Calu3 (cell line): Measurements from ENCODE around the gene CALML6. TPM values are rescaled to one million over a fixed set of nuclear protein-coding genes. Genes with fewer than 3 reads are reported as not detected.
A peak's percentile ranks its signal among the peaks of the same experiment; 100 is the strongest.

ENCODE experiments used
- BruUV-seq: library from RNA; stranded (reverse); fragments of 400-500 nt; replicated peaks from 2 replicates; lab custom pipeline; 2021; lab: Mats Ljungman, UMichigan
- CTCF ChIA-PET: fragments of 300-600 bp; sonication (Branson Sonifier 250); formaldehyde crosslinking; loops from one replicate; lab custom pipeline; 2022; ENCODE audit warnings: antibody characterized with exemption; lab: Charles Lee
- DNase-seq: peaks from one replicate; pipeline ENCODE4 v3.0.0; 2022
- H3K27ac Mint-ChIP-seq: one replicate; pipeline ENCODE4 v1.8.0; 2022; ENCODE audit warnings: mixed read lengths; ENCODE audit not compliant: unreplicated experiment
- H3K27me3 Mint-ChIP-seq: one replicate; pipeline ENCODE4 v1.8.0; 2022; ENCODE audit warnings: mixed read lengths; ENCODE audit not compliant: unreplicated experiment
- H3K36me3 Mint-ChIP-seq: one replicate; pipeline ENCODE4 v1.8.0; 2022; ENCODE audit warnings: mild to moderate bottlenecking, moderate library complexity, mixed read lengths; ENCODE audit not compliant: insufficient read depth, unreplicated experiment
- H3K4me1 Mint-ChIP-seq: one replicate; pipeline ENCODE4 v1.8.0; 2022; ENCODE audit warnings: mild to moderate bottlenecking, low read depth, mixed read lengths; ENCODE audit not compliant: unreplicated experiment
- H3K4me3 Mint-ChIP-seq: one replicate; pipeline ENCODE4 v1.8.0; 2022; ENCODE audit warnings: mild to moderate bottlenecking, low read depth, moderate library complexity, mixed read lengths; ENCODE audit not compliant: unreplicated experiment
- H3K9me3 Mint-ChIP-seq: one replicate; pipeline ENCODE4 v1.8.0; 2022; ENCODE audit warnings: low read depth, mixed read lengths; ENCODE audit not compliant: unreplicated experiment
- CTCF ChIP-seq: fragments of 200-600 bp; IDR thresholded peaks from one replicate; pipeline ENCODE4 v1.8.0; 2022; ENCODE audit warnings: antibody characterized with exemption; ENCODE audit not compliant: unreplicated experiment
- intact Hi-C: fragments of 100-400 bp; cut with micrococcal nuclease; formaldehyde crosslinking; loops from one replicate; pipeline ENCODE4 v1.10.0; 2022; ENCODE audit not compliant: unreplicated experiment
- total RNA-seq: library from RNA; stranded (reverse); gene quantifications from 2 replicates; pipeline ENCODE4 v1.2.3, GENCODE V29; 2022

Gene CALML6
- total RNA-seq, 1 experiment from 2014 or later: 0.59 TPM

- CTCF ChIA-PET: no interaction called here
- Mint-ChIP-seq H3K4me3 (no peak overlapping the region), H3K9me3 (no peaks in the 10 kb centered on the region), H3K36me3 (peaks cover 14% of the 10 kb centered on the region), H3K27me3 (peaks cover 13% of the 10 kb centered on the region), H3K4me1 (no peaks in the 10 kb centered on the region), H3K27ac (no peak overlapping the region)
- no peak for TF ChIP-seq CTCF
- no TSS peak for BruUV-seq
- no peak for DNase-seq
- intact Hi-C loops: no loop called here
Observed at GRCh38 chr1:1916851-1917251, 1.8 kb downstream of the CALML6 start.

GRCh38 chr1:1917304-1917976 is 2.4 kb downstream of the CALML6 start:
- Mint-ChIP-seq H3K36me3 (peaks cover 14% of the 10 kb centered on the region), H3K4me1 (no peaks in the 10 kb centered on the region), H3K9me3 (no peaks in the 10 kb centered on the region), H3K27me3 (peaks cover 13% of the 10 kb centered on the region), H3K27ac (no peak overlapping the region), H3K4me3 (no peak overlapping the region)
- CTCF ChIA-PET: no interaction called here
- no TSS peak for BruUV-seq
- intact Hi-C loops: no loop called here
- TF ChIP-seq CTCF: no peak
- DNase-seq: no peak

GRCh38 chr1:1917995-1918900 is 3.2 kb downstream of the CALML6 start:
- intact Hi-C loops: no loop called here
- DNase-seq: no peak
- peaks cover 14% of the 10 kb centered on the region for H3K36me3 Mint-ChIP-seq
- no peak overlapping the region for H3K27ac Mint-ChIP-seq
- BruUV-seq: no TSS peak
- no peaks in the 10 kb centered on the region for H3K9me3 Mint-ChIP-seq
- peak overlapping the region; percentile 67 for H3K4me3 Mint-ChIP-seq
- no peak for TF ChIP-seq CTCF
- no peaks in the 10 kb centered on the region for H3K4me1 Mint-ChIP-seq
- H3K27me3 Mint-ChIP-seq: peaks cover 11% of the 10 kb centered on the region
- CTCF ChIA-PET: no interaction called here

GRCh38 chr1:1918901-1919303 is 3.8 kb downstream of the CALML6 start, which contains the start of gene TMEM52:
Gene TMEM52 (minus strand): TSS chr1:1919279. CDS start chr1:1919265, 14 bp downstream.
- peak within 1 kb of the TSS; percentile 67 for H3K4me3 Mint-ChIP-seq
- CTCF ChIA-PET: no interaction called here
- H3K36me3 Mint-ChIP-seq: peaks cover 14% of the 10 kb centered on the region
- intact Hi-C loops: no loop called here
- H3K27me3 Mint-ChIP-seq: peaks cover 4% of the 10 kb centered on the region
- DNase-seq: no peak
- H3K4me1 Mint-ChIP-seq: no peaks in the 10 kb centered on the region
- BruUV-seq: no TSS peak
- no peak within 1 kb of the TSS for H3K27ac Mint-ChIP-seq
- H3K9me3 Mint-ChIP-seq: no peaks in the 10 kb centered on the region
- TF ChIP-seq CTCF: no peak
